Measurements from ENCODE around the gene ICA1. TPM values are rescaled to one million over a fixed set of nuclear protein-coding genes. Genes with fewer than 3 reads are reported as not detected.

The ICA1 gene
- total and polyA plus RNA-seq, 12 donors = 29.5 to 92.1 (median 56.8) TPM

GRCh38 chr7:8162181-8162580, 99.8 kb downstream of the ICA1 start:
- DNase-seq (no peak), ATAC-seq (no peak)
- peaks cover 0 to 15% (median 8%) of the 10 kb centered on the region in 9 donors for H3K4me1 ChIP-seq
- H3K27me3 ChIP-seq = no peaks in the 10 kb centered on the region
- peaks cover 0 to 11% (median 0%) of the 10 kb centered on the region in 9 donors for H3K36me3 ChIP-seq
- intact Hi-C loops (cut with DNase I) = no loop called here
- TF ChIP-seq CTCF (IDR thresholded peaks at IDR 0.05) = no peak
- no peak overlapping the region for H3K27ac ChIP-seq
- H3K9me3 ChIP-seq = no peaks in the 10 kb centered on the region
- no peak overlapping the region for H3K4me3 ChIP-seq
- 78 to 81% methylated on average over 3 of the region's 3 CpGs for WGBS, 2 donors

DNA sequence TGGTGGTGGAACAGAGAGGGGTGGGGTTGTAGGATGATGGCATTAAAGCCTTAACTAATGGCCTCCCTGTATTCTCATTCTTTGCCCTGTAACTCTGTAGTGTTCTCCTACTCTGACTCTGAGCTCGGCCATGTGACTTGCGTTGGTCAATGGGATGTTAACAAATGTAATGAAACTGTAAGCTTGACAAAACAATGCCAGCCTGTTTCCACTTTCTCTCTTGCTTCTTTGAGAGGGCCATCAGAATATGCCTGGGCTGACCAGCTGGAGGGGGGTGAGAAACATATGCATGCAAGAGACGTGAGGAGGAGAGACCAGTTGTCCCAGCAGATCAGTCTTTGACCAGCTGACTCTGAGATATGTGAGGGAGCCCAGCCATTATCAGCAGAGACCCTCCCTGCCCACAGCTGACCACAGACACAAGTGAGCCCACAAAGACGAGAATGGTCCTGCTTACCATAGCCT, 100.6 kb downstream of the ICA1 start:
- no peak for TF ChIP-seq CTCF (IDR thresholded peaks at IDR 0.05)
- peak in 1 of 8 donors; percentile 22 for ATAC-seq
- DNase-seq = no peak
- intact Hi-C loops (cut with DNase I) = no loop called here
- Histone ChIP-seq H3K27ac (no peak overlapping the region), H3K9me3 (no peaks in the 10 kb centered on the region), H3K4me1 (peaks cover 0 to 15% (median 8%) of the 10 kb centered on the region in 9 donors), H3K27me3 (no peaks in the 10 kb centered on the region), H3K36me3 (peaks cover 0 to 19% (median 6%) of the 10 kb centered on the region in 9 donors), H3K4me3 (no peak overlapping the region)
- WGBS, 2 donors = 88 to 91% methylated on average over 4 of the region's 4 CpGs

- intact Hi-C loops (cut with DNase I) = no loop called here
- H3K27me3 ChIP-seq = no peaks in the 10 kb centered on the region
- peaks cover 0 to 15% (median 8%) of the 10 kb centered on the region in 9 donors for H3K4me1 ChIP-seq
- WGBS, 2 donors = 42 to 49% methylated on average over 7 of the region's 7 CpGs
- no peaks in the 10 kb centered on the region for H3K9me3 ChIP-seq
- peak in 1 of 8 donors; percentile 33 for ATAC-seq
- H3K36me3 ChIP-seq = peaks cover 0 to 24% (median 7%) of the 10 kb centered on the region in 9 donors
- DNase-seq = no peak
- TF ChIP-seq CTCF (IDR thresholded peaks at IDR 0.05) = no peak
- no peak overlapping the region for H3K27ac ChIP-seq
- H3K4me3 ChIP-seq = peak overlapping the region in 1 of 10 donors; percentile 5
These were observed 101.1 kb downstream of the ICA1 start for GRCh38 chr7:8160779-8161345.

- no peak for TF ChIP-seq CTCF (IDR thresholded peaks at IDR 0.05)
- Histone ChIP-seq H3K27me3 (no peaks in the 10 kb centered on the region), H3K9me3 (no peaks in the 10 kb centered on the region), H3K36me3 (peaks cover 0 to 31% (median 7%) of the 10 kb centered on the region in 9 donors), H3K4me3 (no peak overlapping the region), H3K4me1 (peaks cover 0 to 15% (median 6%) of the 10 kb centered on the region in 9 donors), H3K27ac (no peak overlapping the region)
- DNase-seq (no peak), ATAC-seq (no peak)
- WGBS, 2 donors = 65 to 72% methylated on average over 3 of the region's 3 CpGs
- intact Hi-C loops (cut with DNase I) = no loop called here
These were observed 101.7 kb downstream of the ICA1 start for GRCh38 chr7:8160250-8160649.

All from heart right ventricle (tissue), 16 donors.